Liver (tissue), 9 donors: Measurements from ENCODE around the gene SAMD14. TPM values are rescaled to one million over a fixed set of nuclear protein-coding genes. Genes with fewer than 3 reads are reported as not detected.

Experiments used
- DNase-seq: peaks from one replicate; pipeline ENCODE4 v3.0.0-alpha.2; 2017; ENCODE audit warnings: low spot score
- H3K27ac ChIP-seq, 2 donors: one replicate each; pipeline ENCODE4 v1.7.0; 2013; ENCODE audit warnings: inconsistent platforms in 2 of 2, low read length in 2 of 2, control low read depth in 1 of 2, low read depth in 1 of 2, mild to moderate bottlenecking in 1 of 2
- H3K27me3 ChIP-seq, 4 donors: one replicate each; pipeline versions ENCODE4 v1.6.1 to v1.7.0; 2013; ENCODE audit warnings: low read length in 3 of 4, inconsistent platforms in 1 of 4, mild to moderate bottlenecking in 1 of 4, moderate library complexity in 1 of 4; ENCODE audit not compliant: control insufficient read depth in 4 of 4, insufficient read depth in 4 of 4
- H3K36me3 ChIP-seq, 4 donors: one replicate each; pipeline versions ENCODE4 v1.6.1 to v1.7.0; 2013; ENCODE audit warnings: low read length in 3 of 4, mild to moderate bottlenecking in 3 of 4, low read depth in 1 of 4, moderate library complexity in 1 of 4; ENCODE audit not compliant: control insufficient read depth in 4 of 4, insufficient read depth in 3 of 4
- H3K4me1 ChIP-seq, 4 donors: one replicate each; pipeline versions ENCODE4 v1.6.1 to v1.7.0; 2013; ENCODE audit warnings: low read length in 3 of 4, mild to moderate bottlenecking in 3 of 4, moderate library complexity in 1 of 4; ENCODE audit not compliant: control insufficient read depth in 4 of 4, insufficient read depth in 4 of 4
- H3K4me3 ChIP-seq, 3 donors: one replicate each; pipeline versions ENCODE4 v1.6.1 to v1.7.0; 2013; ENCODE audit warnings: low read length in 3 of 3, control low read depth in 1 of 3, low read depth in 1 of 3, mild to moderate bottlenecking in 1 of 3
- H3K9ac ChIP-seq, 2 donors: one replicate each; pipeline ENCODE4 v1.7.0; 2013; ENCODE audit warnings: low read length in 2 of 2, mild to moderate bottlenecking in 2 of 2, moderate library complexity in 2 of 2, control low read depth in 1 of 2, low read depth in 1 of 2
- H3K9me3 ChIP-seq, 4 donors: one replicate each; pipeline versions ENCODE4 v1.6.1 to v1.7.0; 2013; ENCODE audit warnings: low read length in 3 of 4; ENCODE audit not compliant: control insufficient read depth in 4 of 4
- FOXA1 ChIP-seq: IDR thresholded peaks from 2 replicates; pipeline ENCODE4 v1.6.1; 2016; ENCODE audit warnings: antibody characterized with exemption
- HNF4A ChIP-seq, 2 donors: conservative IDR thresholded peaks; 2 replicates each; pipeline ENCODE4 v1.6.1; 2016; ENCODE audit warnings: antibody characterized with exemption in 2 of 2, mild to moderate bottlenecking in 2 of 2
- HNF4G ChIP-seq: IDR thresholded peaks from 2 replicates; pipeline ENCODE4 v1.6.1; 2016; ENCODE audit warnings: antibody characterized with exemption
- JUND ChIP-seq, 2 donors: IDR thresholded peaks; 2 replicates each; pipeline ENCODE4 v1.6.1; 2016; ENCODE audit warnings: antibody characterized with exemption in 2 of 2
- RAD21 ChIP-seq, 2 donors: IDR thresholded peaks; 2 replicates each; pipeline ENCODE4 v1.6.1; 2016; ENCODE audit warnings: antibody characterized with exemption in 2 of 2, mild to moderate bottlenecking in 2 of 2
- RXRA ChIP-seq, 2 donors: IDR thresholded peaks; 2 replicates each; pipeline ENCODE4 v1.6.1; 2017 to 2018; ENCODE audit warnings: antibody characterized with exemption in 2 of 2, mild to moderate bottlenecking in 1 of 2
- SP1 ChIP-seq: IDR thresholded peaks from 2 replicates; pipeline ENCODE4 v1.6.1; 2018; ENCODE audit warnings: antibody characterized with exemption, mild to moderate bottlenecking
- TAF1 ChIP-seq: conservative IDR thresholded peaks from 2 replicates; pipeline ENCODE4 v1.6.1; 2016; ENCODE audit warnings: antibody characterized with exemption, mild to moderate bottlenecking
- YY1 ChIP-seq: IDR thresholded peaks from 2 replicates; pipeline ENCODE4 v1.6.1; 2016; ENCODE audit warnings: antibody characterized with exemption, mild to moderate bottlenecking
- WGBS: extraction: QIAGEN DNeasy Blood & Tissue Kit; methylation state at CpG from one replicate; pipeline ENCODE4 v1.1.7; 2013; 5-methylcytosine and 5-hydroxymethylcytosine counted together
- polyA plus RNA-seq, 2 donors: library from polyadenylated mRNA; stranded (reverse) in 1 of 2; unstranded in 1 of 2; fragments of 200-250 nt in 1 of 2; fragments of >200 nt in 1 of 2; fragmentation: Nextera tagmentation in 1 of 2; extraction: Ambion mirVana in 1 of 2; gene quantifications; one replicate each; pipeline versions ENCODE4 v1.2.1 to v1.2.3, GENCODE V29; 2013 to 2015
- total RNA-seq, 2 donors: library from RNA; depleted of rRNA; stranded (reverse); fragments of >200 nt; gene quantifications; one replicate each; pipeline ENCODE4 v1.2.3, GENCODE V29; 2014
- TF ChIP-seq, protein P1 (sequence below): IDR thresholded peaks from 2 replicates; pipeline ENCODE4 v1.6.1; 2016; ENCODE audit warnings: antibody characterized with exemption
- TF ChIP-seq, protein P2 (sequence below): fragments of 150-350 bp; IDR thresholded peaks from 2 replicates; pipeline ENCODE4 v1.5.1; 2017; ENCODE audit warnings: improper control_type of control experiment, low read depth, low read length; ENCODE audit not compliant: missing input control
- TF ChIP-seq, protein P3 (sequence below): IDR thresholded peaks from 2 replicates; pipeline ENCODE4 v1.6.1; 2016; ENCODE audit warnings: antibody characterized with exemption, mild to moderate bottlenecking
- TF ChIP-seq, protein P4 (sequence below): IDR thresholded peaks from 2 replicates; pipeline ENCODE4 v1.6.1; 2016; ENCODE audit warnings: antibody characterized with exemption
- donor health status: healthy.
- donor health status: healthy.
- donor health status: healthy.
- donor health status: healthy.
- donor health status: healthy.

SAMD14 gene
- total RNA-seq (under 1 TPM; 0.50 to 0.84 TPM), polyA plus RNA-seq (under 1 TPM in 1 of 2 donors, not detected in 1; 0.67 TPM)

DNA sequence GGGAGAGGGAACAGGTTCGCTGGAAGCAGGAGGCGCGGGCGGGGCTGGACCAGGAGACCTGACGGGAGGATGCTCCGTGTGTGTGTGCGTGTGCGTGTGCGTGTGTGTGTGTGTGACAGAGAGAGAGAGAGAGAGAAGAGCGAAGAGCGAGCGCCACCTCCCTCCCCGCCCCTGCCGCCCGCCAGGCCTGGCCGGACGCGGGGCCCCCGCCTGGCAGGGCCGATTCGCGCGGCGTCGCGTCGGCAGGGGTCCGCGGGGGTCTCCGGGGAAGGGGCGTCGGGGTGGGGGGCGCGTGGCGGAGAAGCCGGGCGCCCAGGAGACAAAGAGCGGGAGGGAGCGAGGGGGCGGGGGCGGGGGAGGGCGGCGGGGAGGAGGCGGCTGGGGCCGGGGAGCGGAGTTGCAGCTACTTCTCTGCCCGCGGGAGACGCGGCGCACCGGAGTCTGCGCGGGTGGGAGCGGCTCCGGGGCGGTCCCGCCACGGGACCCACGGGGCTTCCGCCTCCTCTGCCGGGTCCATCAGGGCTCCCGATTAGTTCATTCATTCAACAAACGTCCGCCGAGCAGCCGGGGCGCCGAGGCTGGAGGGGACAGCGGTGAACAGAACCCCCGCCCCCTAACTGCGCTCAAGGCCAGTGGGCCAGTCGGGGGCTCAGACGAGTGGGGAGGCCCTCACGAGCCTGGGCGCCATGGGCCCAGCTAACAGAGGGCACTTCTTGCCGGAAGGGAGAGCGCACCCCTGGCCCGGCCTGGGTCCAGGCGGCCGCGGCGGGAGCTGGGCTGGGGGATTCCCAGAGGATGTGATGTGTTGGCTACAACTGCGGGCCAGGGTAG is at the start of gene SAMD14:
SAMD14 (minus strand) TSS at position 433 of the 831 bp plus-strand sequence. CDS start 5,201 bp downstream, outside the sequence.
- H3K4me1 ChIP-seq = peaks cover 0 to 5% (median 3%) of the 10 kb centered on the region in 4 donors
- peaks cover 0 to 6% (median 0%) of the 10 kb centered on the region in 4 donors for H3K27me3 ChIP-seq
- WGBS = 4% methylated on average over 84 of the region's 84 CpGs
- TF ChIP-seq, protein P1, sequence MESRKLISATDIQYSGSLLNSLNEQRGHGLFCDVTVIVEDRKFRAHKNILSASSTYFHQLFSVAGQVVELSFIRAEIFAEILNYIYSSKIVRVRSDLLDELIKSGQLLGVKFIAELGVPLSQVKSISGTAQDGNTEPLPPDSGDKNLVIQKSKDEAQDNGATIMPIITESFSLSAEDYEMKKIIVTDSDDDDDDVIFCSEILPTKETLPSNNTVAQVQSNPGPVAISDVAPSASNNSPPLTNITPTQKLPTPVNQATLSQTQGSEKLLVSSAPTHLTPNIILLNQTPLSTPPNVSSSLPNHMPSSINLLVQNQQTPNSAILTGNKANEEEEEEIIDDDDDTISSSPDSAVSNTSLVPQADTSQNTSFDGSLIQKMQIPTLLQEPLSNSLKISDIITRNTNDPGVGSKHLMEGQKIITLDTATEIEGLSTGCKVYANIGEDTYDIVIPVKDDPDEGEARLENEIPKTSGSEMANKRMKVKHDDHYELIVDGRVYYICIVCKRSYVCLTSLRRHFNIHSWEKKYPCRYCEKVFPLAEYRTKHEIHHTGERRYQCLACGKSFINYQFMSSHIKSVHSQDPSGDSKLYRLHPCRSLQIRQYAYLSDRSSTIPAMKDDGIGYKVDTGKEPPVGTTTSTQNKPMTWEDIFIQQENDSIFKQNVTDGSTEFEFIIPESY = no peak
- TF ChIP-seq RAD21 (IDR thresholded peaks at IDR 0.05) (no peak), SP1 (no peak), HNF4A (conservative IDR thresholded peaks at IDR 0.05) (no peak), TAF1 (no peak), RXRA (IDR thresholded peaks at IDR 0.05) (no peak), YY1 (no peak), HNF4G (no peak), JUND (IDR thresholded peaks at IDR 0.05) (no peak), FOXA1 (no peak)
- TF ChIP-seq, protein P2, sequence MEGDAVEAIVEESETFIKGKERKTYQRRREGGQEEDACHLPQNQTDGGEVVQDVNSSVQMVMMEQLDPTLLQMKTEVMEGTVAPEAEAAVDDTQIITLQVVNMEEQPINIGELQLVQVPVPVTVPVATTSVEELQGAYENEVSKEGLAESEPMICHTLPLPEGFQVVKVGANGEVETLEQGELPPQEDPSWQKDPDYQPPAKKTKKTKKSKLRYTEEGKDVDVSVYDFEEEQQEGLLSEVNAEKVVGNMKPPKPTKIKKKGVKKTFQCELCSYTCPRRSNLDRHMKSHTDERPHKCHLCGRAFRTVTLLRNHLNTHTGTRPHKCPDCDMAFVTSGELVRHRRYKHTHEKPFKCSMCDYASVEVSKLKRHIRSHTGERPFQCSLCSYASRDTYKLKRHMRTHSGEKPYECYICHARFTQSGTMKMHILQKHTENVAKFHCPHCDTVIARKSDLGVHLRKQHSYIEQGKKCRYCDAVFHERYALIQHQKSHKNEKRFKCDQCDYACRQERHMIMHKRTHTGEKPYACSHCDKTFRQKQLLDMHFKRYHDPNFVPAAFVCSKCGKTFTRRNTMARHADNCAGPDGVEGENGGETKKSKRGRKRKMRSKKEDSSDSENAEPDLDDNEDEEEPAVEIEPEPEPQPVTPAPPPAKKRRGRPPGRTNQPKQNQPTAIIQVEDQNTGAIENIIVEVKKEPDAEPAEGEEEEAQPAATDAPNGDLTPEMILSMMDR = no peak
- TF ChIP-seq, protein P3, sequence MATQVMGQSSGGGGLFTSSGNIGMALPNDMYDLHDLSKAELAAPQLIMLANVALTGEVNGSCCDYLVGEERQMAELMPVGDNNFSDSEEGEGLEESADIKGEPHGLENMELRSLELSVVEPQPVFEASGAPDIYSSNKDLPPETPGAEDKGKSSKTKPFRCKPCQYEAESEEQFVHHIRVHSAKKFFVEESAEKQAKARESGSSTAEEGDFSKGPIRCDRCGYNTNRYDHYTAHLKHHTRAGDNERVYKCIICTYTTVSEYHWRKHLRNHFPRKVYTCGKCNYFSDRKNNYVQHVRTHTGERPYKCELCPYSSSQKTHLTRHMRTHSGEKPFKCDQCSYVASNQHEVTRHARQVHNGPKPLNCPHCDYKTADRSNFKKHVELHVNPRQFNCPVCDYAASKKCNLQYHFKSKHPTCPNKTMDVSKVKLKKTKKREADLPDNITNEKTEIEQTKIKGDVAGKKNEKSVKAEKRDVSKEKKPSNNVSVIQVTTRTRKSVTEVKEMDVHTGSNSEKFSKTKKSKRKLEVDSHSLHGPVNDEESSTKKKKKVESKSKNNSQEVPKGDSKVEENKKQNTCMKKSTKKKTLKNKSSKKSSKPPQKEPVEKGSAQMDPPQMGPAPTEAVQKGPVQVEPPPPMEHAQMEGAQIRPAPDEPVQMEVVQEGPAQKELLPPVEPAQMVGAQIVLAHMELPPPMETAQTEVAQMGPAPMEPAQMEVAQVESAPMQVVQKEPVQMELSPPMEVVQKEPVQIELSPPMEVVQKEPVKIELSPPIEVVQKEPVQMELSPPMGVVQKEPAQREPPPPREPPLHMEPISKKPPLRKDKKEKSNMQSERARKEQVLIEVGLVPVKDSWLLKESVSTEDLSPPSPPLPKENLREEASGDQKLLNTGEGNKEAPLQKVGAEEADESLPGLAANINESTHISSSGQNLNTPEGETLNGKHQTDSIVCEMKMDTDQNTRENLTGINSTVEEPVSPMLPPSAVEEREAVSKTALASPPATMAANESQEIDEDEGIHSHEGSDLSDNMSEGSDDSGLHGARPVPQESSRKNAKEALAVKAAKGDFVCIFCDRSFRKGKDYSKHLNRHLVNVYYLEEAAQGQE = no peak
- TF ChIP-seq, protein P4, sequence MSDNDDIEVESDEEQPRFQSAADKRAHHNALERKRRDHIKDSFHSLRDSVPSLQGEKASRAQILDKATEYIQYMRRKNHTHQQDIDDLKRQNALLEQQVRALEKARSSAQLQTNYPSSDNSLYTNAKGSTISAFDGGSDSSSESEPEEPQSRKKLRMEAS = no peak
- peaks cover 0 to 2% (median under 1%) of the 10 kb centered on the region in 4 donors for H3K36me3 ChIP-seq
- no peak within 1 kb of the TSS for H3K27ac ChIP-seq
- no peak for DNase-seq
- peak within 1 kb of the TSS in 1 of 3 donors; percentile 52 for H3K4me3 ChIP-seq
- H3K9me3 ChIP-seq = no peaks in the 10 kb centered on the region
- H3K9ac ChIP-seq = no peak within 1 kb of the TSS
